ENCODE results near the gene PHF2. TPM values are rescaled to one million over a fixed set of nuclear protein-coding genes. Genes with fewer than 3 reads are reported as not detected.

Gene PHF2
- polyA plus RNA-seq, 3 donors: 0.40 to 16.0 (median 0.97) TPM

GRCh38 chr9:93677641-93678136, 101.3 kb downstream of the PHF2 start:
- peaks cover 0 to 5% (median 0%) of the 10 kb centered on the region in 7 donors for H3K9me3 Mint-ChIP-seq
- intact Hi-C loops (cut with micrococcal nuclease): no loop called here
- DNase-seq: no peak
- H3K36me3 Mint-ChIP-seq: peaks cover 45 to 60% of the 10 kb centered on the region in 2 donors
- Histone ChIP-seq H3K9ac (ENCODE audit: insufficient read depth, low read length, poor library complexity, severe bottlenecking) (no peak overlapping the region), H2AFZ (ENCODE audit: insufficient read depth, low read depth, low read length, poor library complexity, severe bottlenecking) (no peak overlapping the region), H3K4me1 (ENCODE audit: control insufficient read depth in 1 of 2, insufficient read depth in 2 of 2, low read length in 2 of 2) (no peaks in the 10 kb centered on the region), H3K9me3 (replicated peaks in 1 of 2; ENCODE audit: control insufficient read depth in 1 of 2, insufficient read depth in 1 of 2, low read length in 2 of 2) (no peaks in the 10 kb centered on the region), H4K20me1 (ENCODE audit: insufficient read depth, low read length) (peaks cover 7% of the 10 kb centered on the region), H3K27me3 (ENCODE audit: control insufficient read depth in 2 of 2, insufficient read depth in 2 of 2, low read length in 2 of 2) (no peaks in the 10 kb centered on the region), H3K36me3 (replicated peaks in 1 of 2; ENCODE audit: control insufficient read depth in 1 of 2, insufficient read depth in 2 of 2, low read length in 2 of 2) (peaks cover 43 to 61% of the 10 kb centered on the region in 2 donors), H3K4me3 (replicated peaks in 1 of 3; ENCODE audit: low read depth in 2 of 3, low read length in 3 of 3) (no peak overlapping the region), H3K79me2 (ENCODE audit: insufficient read depth, low read length) (no peaks in the 10 kb centered on the region), H3K27ac (ENCODE audit: low read depth in 1 of 2, low read length in 2 of 2) (no peak overlapping the region), H3K4me2 (replicated peaks; ENCODE audit: extremely low read depth, low read length, poor library complexity, severe bottlenecking) (no peak overlapping the region)
- 98% methylated on average over 16 of the region's 16 CpGs for WGBS (ENCODE audit: insufficient coverage)
- H3K27ac Mint-ChIP-seq: no peak overlapping the region
- H3K4me1 Mint-ChIP-seq: no peaks in the 10 kb centered on the region
- H3K27me3 Mint-ChIP-seq (ENCODE audit: low read depth in 3 of 3): peaks cover 1 to 9% (median 2%) of the 10 kb centered on the region in 3 donors
- no peak overlapping the region for H3K4me3 Mint-ChIP-seq
- no peak for TF ChIP-seq CTCF (IDR thresholded peaks at IDR 0.05)

DNA sequence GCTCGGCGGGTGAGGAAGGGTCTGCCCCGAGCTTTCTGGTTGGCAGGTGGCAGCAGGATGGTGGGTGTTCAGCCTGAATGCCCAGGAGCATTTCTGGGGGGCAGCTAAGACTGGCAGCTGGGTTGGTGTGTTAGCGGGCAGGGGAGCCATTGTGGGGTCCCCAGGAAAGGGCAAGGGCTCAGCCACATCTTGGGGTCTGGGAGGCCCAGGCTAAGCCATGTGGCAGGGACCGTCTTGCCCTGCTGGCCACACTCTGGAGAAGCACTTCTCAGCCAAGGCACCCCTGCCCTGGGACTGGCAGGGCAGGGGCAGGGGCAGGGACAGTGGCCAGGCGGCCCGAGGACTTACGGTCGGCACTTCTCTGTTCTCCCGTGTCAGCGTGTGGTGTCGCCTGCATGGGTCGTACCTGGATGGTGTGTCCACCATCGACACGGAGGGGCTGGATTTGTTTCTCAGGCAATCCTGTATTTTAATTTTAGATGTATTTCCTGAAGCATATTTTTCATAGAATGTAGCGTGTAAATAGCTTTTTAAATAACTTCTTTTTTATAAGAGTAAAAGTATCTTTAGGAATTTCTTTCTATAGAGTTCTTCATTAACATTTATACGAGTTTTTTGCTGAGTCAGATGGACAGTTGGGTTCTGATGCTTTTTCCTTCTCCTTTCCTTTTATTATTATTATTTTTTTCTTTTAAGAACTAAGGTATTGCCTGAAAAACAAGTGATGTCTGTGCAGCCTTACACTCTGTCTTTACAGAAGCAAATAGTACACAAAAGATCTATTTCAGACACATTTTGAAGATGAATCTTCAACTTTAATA, 102.0 kb downstream of the PHF2 start:
- Histone ChIP-seq H3K36me3 (replicated peaks in 1 of 2; ENCODE audit: control insufficient read depth in 1 of 2, insufficient read depth in 2 of 2, low read length in 2 of 2) (peaks cover 39 to 54% of the 10 kb centered on the region in 2 donors), H3K4me2 (replicated peaks; ENCODE audit: extremely low read depth, low read length, poor library complexity, severe bottlenecking) (no peak overlapping the region), H3K9me3 (replicated peaks in 1 of 2; ENCODE audit: control insufficient read depth in 1 of 2, insufficient read depth in 1 of 2, low read length in 2 of 2) (no peaks in the 10 kb centered on the region), H3K79me2 (ENCODE audit: insufficient read depth, low read length) (no peaks in the 10 kb centered on the region), H2AFZ (ENCODE audit: insufficient read depth, low read depth, low read length, poor library complexity, severe bottlenecking) (no peak overlapping the region), H3K27me3 (ENCODE audit: control insufficient read depth in 2 of 2, insufficient read depth in 2 of 2, low read length in 2 of 2) (no peaks in the 10 kb centered on the region), H3K4me3 (replicated peaks in 1 of 3; ENCODE audit: low read depth in 2 of 3, low read length in 3 of 3) (no peak overlapping the region), H3K9ac (ENCODE audit: insufficient read depth, low read length, poor library complexity, severe bottlenecking) (no peak overlapping the region), H4K20me1 (ENCODE audit: insufficient read depth, low read length) (no peaks in the 10 kb centered on the region), H3K4me1 (ENCODE audit: control insufficient read depth in 1 of 2, insufficient read depth in 2 of 2, low read length in 2 of 2) (no peaks in the 10 kb centered on the region), H3K27ac (ENCODE audit: low read depth in 1 of 2, low read length in 2 of 2) (no peak overlapping the region)
- no peak for DNase-seq
- Mint-ChIP-seq H3K9me3 (peaks cover 0 to 5% (median 0%) of the 10 kb centered on the region in 7 donors), H3K4me3 (no peak overlapping the region), H3K36me3 (peaks cover 39 to 54% of the 10 kb centered on the region in 2 donors), H3K4me1 (no peaks in the 10 kb centered on the region), H3K27me3 (ENCODE audit: low read depth in 3 of 3) (peaks cover 1 to 5% (median 2%) of the 10 kb centered on the region in 3 donors), H3K27ac (peak overlapping the region in 1 of 7 donors; percentile 6)
- intact Hi-C loops (cut with micrococcal nuclease): no loop called here
- no peak for TF ChIP-seq CTCF (IDR thresholded peaks at IDR 0.05)
- WGBS (ENCODE audit: insufficient coverage): 93% methylated on average over 13 of the region's 17 CpGs

All from CD14-positive monocyte (primary cell).